Nephron (organoid): ENCODE data around the gene CDH12.

Source experiments
- H3K27ac Mint-ChIP-seq, 3 experiments: 2 replicates each; pipeline ENCODE4 v1.8.0; 2020; ENCODE audit warnings: mixed read lengths in 3 of 3, mild to moderate bottlenecking in 2 of 3, moderate library complexity in 1 of 3
- H3K27me3 Mint-ChIP-seq: 2 replicates; pipeline ENCODE4 v1.8.0; 2021; ENCODE audit warnings: low read depth, mild to moderate bottlenecking, moderate library complexity, mixed read lengths
- H3K36me3 Mint-ChIP-seq: 2 replicates; pipeline ENCODE4 v1.8.0; 2020; ENCODE audit warnings: low read depth, mixed read lengths
- H3K4me1 Mint-ChIP-seq: 2 replicates; pipeline ENCODE4 v1.8.0; 2020; ENCODE audit warnings: mixed read lengths
- H3K4me3 Mint-ChIP-seq, 3 experiments: 2 replicates each; pipeline ENCODE4 v1.8.0; 2020; ENCODE audit warnings: mild to moderate bottlenecking in 3 of 3, mixed read lengths in 3 of 3, moderate library complexity in 2 of 3
- H3K9me3 Mint-ChIP-seq: 2 replicates; pipeline ENCODE4 v1.8.0; 2020; ENCODE audit warnings: mixed read lengths
- TF ChIP-seq, protein P1 (sequence below), 3 experiments: fragments of 200-600 bp; sonication (generic); IDR thresholded peaks; one replicate each; pipeline ENCODE4 v1.5.0; 2021; ENCODE audit warnings: antibody characterized with exemption in 3 of 3; ENCODE audit not compliant: unreplicated experiment in 3 of 3

Gene CDH12

GRCh38 chr5:22504411-22504810 is 348.7 kb downstream of the CDH12 start:
- no peaks in the 10 kb centered on the region for H3K36me3 Mint-ChIP-seq

GRCh38 chr5:22500556-22500955 is 352.6 kb downstream of the CDH12 start:
- peaks cover 8% of the 10 kb centered on the region for H3K4me1 Mint-ChIP-seq
- TF ChIP-seq, protein P1, sequence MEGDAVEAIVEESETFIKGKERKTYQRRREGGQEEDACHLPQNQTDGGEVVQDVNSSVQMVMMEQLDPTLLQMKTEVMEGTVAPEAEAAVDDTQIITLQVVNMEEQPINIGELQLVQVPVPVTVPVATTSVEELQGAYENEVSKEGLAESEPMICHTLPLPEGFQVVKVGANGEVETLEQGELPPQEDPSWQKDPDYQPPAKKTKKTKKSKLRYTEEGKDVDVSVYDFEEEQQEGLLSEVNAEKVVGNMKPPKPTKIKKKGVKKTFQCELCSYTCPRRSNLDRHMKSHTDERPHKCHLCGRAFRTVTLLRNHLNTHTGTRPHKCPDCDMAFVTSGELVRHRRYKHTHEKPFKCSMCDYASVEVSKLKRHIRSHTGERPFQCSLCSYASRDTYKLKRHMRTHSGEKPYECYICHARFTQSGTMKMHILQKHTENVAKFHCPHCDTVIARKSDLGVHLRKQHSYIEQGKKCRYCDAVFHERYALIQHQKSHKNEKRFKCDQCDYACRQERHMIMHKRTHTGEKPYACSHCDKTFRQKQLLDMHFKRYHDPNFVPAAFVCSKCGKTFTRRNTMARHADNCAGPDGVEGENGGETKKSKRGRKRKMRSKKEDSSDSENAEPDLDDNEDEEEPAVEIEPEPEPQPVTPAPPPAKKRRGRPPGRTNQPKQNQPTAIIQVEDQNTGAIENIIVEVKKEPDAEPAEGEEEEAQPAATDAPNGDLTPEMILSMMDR (IDR thresholded peaks at IDR 0.05; ENCODE audit: unreplicated experiment in 3 of 3) = no peak
- no peak overlapping the region for H3K4me3 Mint-ChIP-seq
- no peak overlapping the region for H3K27ac Mint-ChIP-seq
- no peaks in the 10 kb centered on the region for H3K27me3 Mint-ChIP-seq
- H3K9me3 Mint-ChIP-seq = peaks cover 7% of the 10 kb centered on the region
- H3K36me3 Mint-ChIP-seq = no peaks in the 10 kb centered on the region

More at GRCh38 chr5:22504411-22504810, 348.7 kb downstream of the CDH12 start:
- Mint-ChIP-seq H3K27me3 (no peaks in the 10 kb centered on the region), H3K27ac (no peak overlapping the region), H3K9me3 (peaks cover 7% of the 10 kb centered on the region), H3K4me3 (no peak overlapping the region), H3K4me1 (peaks cover 8% of the 10 kb centered on the region)
- TF ChIP-seq, protein P1 (IDR thresholded peaks at IDR 0.05; ENCODE audit: unreplicated experiment in 3 of 3) = no peak

- no peak overlapping the region for H3K27ac Mint-ChIP-seq
- H3K4me1 Mint-ChIP-seq = peaks cover 8% of the 10 kb centered on the region
- no peaks in the 10 kb centered on the region for H3K9me3 Mint-ChIP-seq
- H3K27me3 Mint-ChIP-seq = peaks cover 5% of the 10 kb centered on the region
- H3K4me3 Mint-ChIP-seq = no peak overlapping the region
- TF ChIP-seq, protein P1 (IDR thresholded peaks at IDR 0.05; ENCODE audit: unreplicated experiment in 3 of 3) = no peak
- H3K36me3 Mint-ChIP-seq = no peaks in the 10 kb centered on the region
Measured at GRCh38 chr5:22496666-22497065, 356.5 kb downstream of the CDH12 start.

- H3K4me3 Mint-ChIP-seq = no peak overlapping the region
- no peak overlapping the region for H3K27ac Mint-ChIP-seq
- H3K4me1 Mint-ChIP-seq = peaks cover 1% of the 10 kb centered on the region
- no peaks in the 10 kb centered on the region for H3K9me3 Mint-ChIP-seq
- H3K36me3 Mint-ChIP-seq = no peaks in the 10 kb centered on the region
- TF ChIP-seq, protein P1 (IDR thresholded peaks at IDR 0.05; ENCODE audit: unreplicated experiment in 3 of 3) = no peak
- peaks cover 5% of the 10 kb centered on the region for H3K27me3 Mint-ChIP-seq
Measured at GRCh38 chr5:22495016-22495720, 358.0 kb downstream of the CDH12 start.

- TF ChIP-seq, protein P1 (IDR thresholded peaks at IDR 0.05; ENCODE audit: unreplicated experiment in 3 of 3) = no peak
- no peaks in the 10 kb centered on the region for H3K4me1 Mint-ChIP-seq
- H3K27me3 Mint-ChIP-seq = no peaks in the 10 kb centered on the region
- no peak overlapping the region for H3K4me3 Mint-ChIP-seq
- no peaks in the 10 kb centered on the region for H3K9me3 Mint-ChIP-seq
- no peaks in the 10 kb centered on the region for H3K36me3 Mint-ChIP-seq
- no peak overlapping the region for H3K27ac Mint-ChIP-seq
Measured at GRCh38 chr5:22488427-22488826, 364.7 kb downstream of the CDH12 start.

- H3K4me3 Mint-ChIP-seq = no peak overlapping the region
- TF ChIP-seq, protein P1 (IDR thresholded peaks at IDR 0.05; ENCODE audit: unreplicated experiment in 3 of 3) = no peak
- H3K27ac Mint-ChIP-seq = no peak overlapping the region
- no peaks in the 10 kb centered on the region for H3K4me1 Mint-ChIP-seq
- H3K27me3 Mint-ChIP-seq = no peaks in the 10 kb centered on the region
- H3K36me3 Mint-ChIP-seq = no peaks in the 10 kb centered on the region
- no peaks in the 10 kb centered on the region for H3K9me3 Mint-ChIP-seq
Measured at GRCh38 chr5:22480305-22480704, 372.8 kb downstream of the CDH12 start.
